SK-N-MC (cell line): ENCODE results near the gene C3orf62.

ENCODE experiments used
- DNase-seq: peaks from one replicate; pipeline ENCODE4 v3.0.0-alpha.2; 2011; ENCODE audit warnings: low read depth, low spot score
- H3K27ac ChIP-seq: fragments of 200-600 bp; sonication (generic); 2 replicates; pipeline ENCODE4 v1.5.1; 2016; ENCODE audit warnings: mixed run types
- H3K36me3 ChIP-seq: fragments of 200-600 bp; sonication (generic); 2 replicates; pipeline ENCODE4 v1.6.1; 2017; ENCODE audit warnings: antibody characterized with exemption, low read length, mixed read lengths; ENCODE audit not compliant: insufficient read depth
- H3K4me3 ChIP-seq: fragments of 200-600 bp; sonication (generic); 2 replicates; pipeline ENCODE4 v1.5.1; 2016
- H3K9ac ChIP-seq: fragments of 200-600 bp; sonication (generic); 2 replicates; pipeline ENCODE4 v1.8.0; 2017; ENCODE audit warnings: mixed run types, mixed read lengths; ENCODE audit not compliant: insufficient read length
- H3K9me3 ChIP-seq: fragments of 200-600 bp; sonication (generic); 2 replicates; pipeline ENCODE4 v1.6.1; 2017; ENCODE audit warnings: low read depth, mild to moderate bottlenecking, antibody characterized with exemption, low read length, moderate library complexity, mixed read lengths
- EZH2 ChIP-seq: fragments of 200-600 bp; sonication (generic); IDR thresholded peaks from one replicate; pipeline ENCODE4 v1.6.1; 2017; ENCODE audit warnings: antibody characterized with exemption
- FOXP2 ChIP-seq: optimal IDR thresholded peaks from 2 replicates; pipeline ENCODE3; 2011; ENCODE audit warnings: mild to moderate bottlenecking, moderate library complexity; ENCODE audit not compliant: insufficient read depth; ENCODE audit errors: extremely low read length, control extremely low read depth
- POLR2AphosphoS5 ChIP-seq: IDR thresholded peaks from 2 replicates; pipeline ENCODE4 v1.6.1; 2012; ENCODE audit warnings: mild to moderate bottlenecking, low read depth, low read length, borderline replicate concordance

Gene C3orf62

DNA sequence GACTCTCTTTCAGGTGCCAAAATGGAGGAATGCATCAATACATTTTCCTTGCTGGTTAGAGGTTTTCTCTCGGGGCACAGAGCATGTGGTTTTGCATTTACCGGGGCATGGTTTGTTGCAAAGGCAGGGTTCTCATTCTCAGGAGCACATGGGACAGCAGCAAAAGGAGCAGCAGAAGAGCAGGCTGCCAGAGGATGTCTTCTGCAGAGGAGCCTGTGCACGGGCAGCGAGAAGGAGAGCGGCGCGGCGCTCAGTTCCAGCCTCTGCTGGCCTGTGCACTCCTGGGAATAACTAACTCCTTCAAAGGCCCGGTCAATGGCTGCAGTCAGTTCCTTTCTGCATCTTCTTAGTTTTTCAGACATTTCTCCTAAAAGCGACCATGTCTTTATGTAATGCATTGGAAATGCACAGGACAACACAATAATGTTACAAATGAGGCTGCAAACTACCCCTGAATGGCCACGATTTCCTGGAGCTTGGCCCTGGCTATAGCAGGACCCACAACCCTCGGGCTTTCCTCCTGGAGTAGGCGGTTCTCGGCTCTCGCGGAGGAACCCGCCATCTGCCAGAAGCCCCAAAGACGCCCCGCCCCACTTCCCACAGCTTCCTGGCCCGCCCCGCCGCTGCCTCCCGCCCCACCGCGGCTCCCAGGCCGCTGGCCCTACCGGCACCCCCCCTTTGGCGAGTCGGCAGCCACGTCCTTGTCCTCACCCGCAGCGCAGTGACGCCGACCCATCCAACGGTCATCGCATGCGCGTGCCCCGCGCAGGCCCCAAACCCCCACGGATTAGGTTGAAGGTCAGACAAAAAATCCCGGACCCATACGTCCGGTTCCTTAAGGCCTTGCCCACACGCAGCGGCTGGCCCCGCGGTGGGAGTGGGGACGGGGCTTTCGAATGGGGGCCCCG is at the start of gene C3orf62:
Gene C3orf62, minus strand, starts transcription at position 758 of the 908 bp plus-strand sequence. Its CDS starts 360 bp downstream, at position 398.
- Histone ChIP-seq H3K27ac (no peak within 1 kb of the TSS), H3K9ac (no peak within 1 kb of the TSS), H3K9me3 (no peaks in the 10 kb centered on the region), H3K36me3 (no peaks in the 10 kb centered on the region; the same call in 1 of the 2 replicates), H3K4me3 (peak within 1 kb of the TSS; percentile 38; the same call in 1 of the 2 replicates)
- DNase-seq = no peak
- TF ChIP-seq FOXP2 = no peak
- no peak for TF ChIP-seq POLR2AphosphoS5
- no peak for TF ChIP-seq EZH2

DNA sequence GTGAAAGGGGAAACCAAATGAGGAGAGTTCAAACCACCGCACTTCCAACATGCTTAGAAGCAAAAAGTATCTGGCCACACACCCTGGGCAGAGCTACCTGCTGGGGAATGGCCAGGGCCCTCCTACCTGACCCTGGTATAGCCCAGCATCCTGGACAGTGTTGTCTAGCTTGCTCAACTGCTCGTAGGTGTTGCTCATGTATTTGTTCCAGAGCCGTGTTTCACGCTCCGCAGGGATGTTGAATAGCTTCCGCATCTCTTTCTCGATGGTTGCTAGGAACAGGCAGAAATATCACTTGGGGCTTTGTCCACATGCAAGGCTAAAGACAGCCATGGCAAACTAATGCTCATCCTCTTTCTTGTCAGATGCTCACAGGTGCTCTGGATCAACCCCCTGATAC is 47.7 kb upstream of the C3orf62 start:
- no peak overlapping the region for H3K4me3 ChIP-seq
- H3K36me3 ChIP-seq = peaks cover 15% of the 10 kb centered on the region; the same call in 1 of the 2 replicates
- H3K27ac ChIP-seq = no peak overlapping the region
- H3K9me3 ChIP-seq = no peaks in the 10 kb centered on the region
- no peak overlapping the region for H3K9ac ChIP-seq
- TF ChIP-seq EZH2 = no peak
- DNase-seq = no peak

DNA sequence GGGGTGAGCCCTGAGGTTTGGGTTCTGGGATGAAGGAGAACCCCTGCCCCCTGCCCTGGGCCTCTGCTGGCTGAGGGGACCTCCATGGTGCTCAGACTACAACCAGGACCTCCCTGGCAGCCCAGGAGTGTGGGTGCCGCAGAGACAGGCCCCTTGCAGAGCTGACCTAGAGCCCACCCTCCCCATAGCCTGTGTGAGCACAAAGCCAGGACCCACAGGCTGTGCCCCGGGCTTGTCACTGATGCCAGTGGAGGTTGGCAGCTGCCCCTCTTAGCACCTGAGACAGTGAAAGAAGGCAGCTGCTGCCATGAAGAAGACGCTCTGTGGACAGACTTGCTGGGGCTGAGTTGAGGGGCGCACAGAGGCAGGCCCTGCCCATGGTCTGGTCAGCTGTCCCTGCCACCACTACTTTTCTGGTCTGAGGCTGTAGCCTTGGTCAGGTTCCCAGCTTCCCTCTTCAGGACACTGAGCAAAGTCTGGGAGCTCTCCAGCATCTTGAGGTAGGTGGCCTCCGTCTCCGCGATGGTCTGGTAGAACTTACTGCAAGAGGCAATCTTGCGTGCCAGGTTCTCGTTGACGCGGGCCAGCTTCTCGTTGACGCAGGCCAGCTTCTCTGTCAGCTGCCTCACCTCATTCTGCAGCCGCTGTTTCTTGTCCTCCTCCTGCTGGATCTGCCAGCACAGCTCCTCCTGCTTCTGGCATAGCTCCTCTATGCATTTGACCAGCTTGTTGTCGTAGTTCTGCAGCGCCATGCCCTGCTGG is 39.8 kb upstream of the C3orf62 start:
- Histone ChIP-seq H3K9ac (no peak overlapping the region), H3K36me3 (no peaks in the 10 kb centered on the region; the same call in 1 of the 2 replicates), H3K27ac (no peak overlapping the region), H3K4me3 (no peak overlapping the region), H3K9me3 (no peaks in the 10 kb centered on the region)
- no peak for DNase-seq
- no peak for TF ChIP-seq EZH2
- TF ChIP-seq FOXP2 = no peak

DNA sequence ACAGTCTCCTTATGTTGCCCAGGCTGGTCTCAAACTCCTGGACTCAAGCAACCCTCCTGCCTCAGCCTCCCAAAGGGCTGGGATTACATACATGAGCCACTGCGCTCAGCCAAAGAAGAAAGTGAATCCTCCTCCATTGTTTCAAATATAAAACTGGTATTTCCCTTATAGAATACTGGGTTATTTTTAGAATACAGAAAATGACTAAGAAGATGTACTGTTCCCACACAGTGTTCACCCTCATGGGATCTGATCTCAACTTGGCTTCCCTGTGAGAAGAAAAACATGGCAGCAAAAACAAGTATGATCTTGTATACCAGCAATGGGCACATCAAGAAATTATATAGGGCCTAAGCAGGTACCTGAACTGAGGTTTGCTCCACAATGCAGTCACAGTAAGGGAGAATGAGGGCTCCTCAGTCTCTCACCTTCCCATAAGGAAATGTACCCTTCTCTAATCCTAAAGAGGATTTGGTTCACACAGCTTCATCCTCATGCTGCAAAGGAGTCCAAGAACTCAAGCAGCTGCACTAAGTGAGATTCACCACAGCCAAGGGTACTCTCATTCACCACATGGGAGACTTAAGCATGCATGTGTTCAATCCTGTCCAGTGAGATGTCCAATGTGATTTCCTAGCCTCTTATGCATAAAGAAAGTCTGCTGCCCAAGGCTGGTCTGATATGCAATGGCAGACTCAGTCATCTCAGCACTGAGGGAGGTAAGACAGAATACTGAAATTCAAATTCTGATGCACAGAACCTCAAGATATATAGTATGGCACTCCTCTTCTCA is 37.1 kb upstream of the C3orf62 start:
- H3K36me3 ChIP-seq = no peaks in the 10 kb centered on the region; the same call in 1 of the 2 replicates
- DNase-seq = no peak
- no peak overlapping the region for H3K27ac ChIP-seq
- H3K9me3 ChIP-seq = no peaks in the 10 kb centered on the region
- no peak overlapping the region for H3K9ac ChIP-seq
- TF ChIP-seq POLR2AphosphoS5 (no peak), EZH2 (no peak), FOXP2 (no peak)
- H3K4me3 ChIP-seq = no peak overlapping the region

DNA sequence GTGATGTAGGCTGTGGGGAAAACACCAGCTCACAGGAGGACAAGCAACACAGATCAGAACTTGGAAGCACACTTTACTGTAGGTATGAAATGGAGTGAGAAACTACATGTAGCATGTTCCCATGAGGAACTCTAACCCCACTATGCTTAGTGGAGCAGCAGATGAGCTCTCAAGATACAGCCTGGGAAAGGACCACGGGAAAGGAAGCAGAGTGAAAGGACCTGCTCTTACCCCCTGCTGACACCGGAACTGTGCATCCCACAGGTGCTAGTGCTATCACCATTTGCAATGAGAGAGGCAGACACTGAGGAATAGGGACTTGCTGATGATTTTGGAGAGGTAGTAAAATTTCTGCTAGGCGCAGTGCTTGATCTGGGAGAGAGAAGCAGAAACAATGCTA is 34.3 kb upstream of the C3orf62 start:
- no peak for DNase-seq
- Histone ChIP-seq H3K4me3 (no peak overlapping the region), H3K9me3 (no peaks in the 10 kb centered on the region), H3K36me3 (no peaks in the 10 kb centered on the region), H3K9ac (no peak overlapping the region), H3K27ac (no peak overlapping the region)
- no peak for TF ChIP-seq EZH2
- TF ChIP-seq POLR2AphosphoS5 = no peak
- no peak for TF ChIP-seq FOXP2

DNA sequence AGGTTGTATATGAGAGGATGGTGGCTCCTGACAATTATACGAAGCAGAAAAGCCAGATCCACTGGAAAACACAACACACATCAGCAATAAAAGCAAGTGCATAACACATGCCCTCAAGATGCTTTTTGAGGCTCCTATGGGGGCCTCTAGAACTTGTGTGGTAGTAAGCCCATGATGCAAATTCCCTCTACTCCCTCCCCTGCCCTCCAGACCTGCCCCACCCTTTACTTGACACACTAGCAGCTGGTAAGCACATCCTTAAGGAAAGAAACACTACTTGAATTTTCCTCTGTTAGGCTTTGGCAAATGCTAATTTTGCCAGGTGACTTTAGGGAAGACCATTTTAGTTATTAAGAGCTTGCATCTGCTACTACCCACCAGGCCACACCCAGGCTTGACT is 33.6 kb upstream of the C3orf62 start:
- no peak for DNase-seq
- Histone ChIP-seq H3K36me3 (no peaks in the 10 kb centered on the region), H3K9me3 (no peaks in the 10 kb centered on the region), H3K27ac (no peak overlapping the region), H3K9ac (no peak overlapping the region), H3K4me3 (no peak overlapping the region)
- TF ChIP-seq POLR2AphosphoS5 (no peak), FOXP2 (no peak), EZH2 (no peak)

DNA sequence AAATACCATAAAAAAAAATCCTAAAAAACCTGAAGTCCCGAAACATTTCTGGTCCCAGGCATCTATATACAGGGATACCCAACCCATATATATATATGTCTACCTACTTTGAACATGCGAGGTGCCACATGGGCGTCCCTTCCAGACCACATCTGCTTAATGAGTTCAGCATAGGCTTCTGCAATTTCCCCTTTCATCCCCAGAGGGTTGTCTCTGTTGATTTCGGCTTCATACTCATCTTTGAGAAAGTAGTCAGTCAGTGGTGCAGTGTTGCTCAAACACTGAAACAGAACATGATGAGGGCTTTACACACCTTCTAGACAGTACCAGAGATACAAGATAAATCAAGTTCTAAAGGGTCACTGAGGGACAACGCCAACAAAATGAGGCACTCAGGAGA is 28.6 kb upstream of the C3orf62 start:
- Histone ChIP-seq H3K9me3 (no peaks in the 10 kb centered on the region), H3K9ac (no peak overlapping the region), H3K36me3 (no peaks in the 10 kb centered on the region), H3K27ac (no peak overlapping the region), H3K4me3 (no peak overlapping the region)
- no peak for TF ChIP-seq FOXP2
- no peak for TF ChIP-seq POLR2AphosphoS5
- no peak for TF ChIP-seq EZH2
- no peak for DNase-seq

DNA sequence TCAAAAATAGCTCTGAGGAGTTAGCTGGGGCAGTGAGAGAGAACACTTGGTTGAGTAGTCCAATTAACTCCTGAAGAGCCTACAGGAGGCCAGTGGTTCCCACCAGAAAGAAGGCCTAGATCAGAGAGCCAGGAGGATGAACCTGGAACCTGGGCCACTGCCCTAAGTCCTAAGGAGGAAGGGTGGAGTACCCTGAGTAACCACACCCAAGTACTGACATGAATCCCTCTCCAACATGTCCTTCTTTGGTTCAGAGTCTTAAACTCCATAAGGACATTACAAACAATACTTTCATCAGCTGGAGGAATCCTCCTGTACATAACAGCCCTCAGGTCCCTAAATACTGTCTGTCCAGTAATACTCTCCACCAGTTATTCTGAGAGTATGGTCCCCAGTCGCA is 25.6 kb upstream of the C3orf62 start:
- H3K36me3 ChIP-seq = no peaks in the 10 kb centered on the region; the same call in 1 of the 2 replicates
- no peak overlapping the region for H3K27ac ChIP-seq
- TF ChIP-seq POLR2AphosphoS5 (no peak), FOXP2 (no peak), EZH2 (no peak)
- no peak overlapping the region for H3K4me3 ChIP-seq
- H3K9me3 ChIP-seq = no peaks in the 10 kb centered on the region
- no peak overlapping the region for H3K9ac ChIP-seq
- DNase-seq = no peak
